H1 (cell line): ENCODE measurements around the gene ZFP36L2. TPM values are rescaled to one million over a fixed set of nuclear protein-coding genes. Genes with fewer than 3 reads are reported as not detected.
A peak's percentile ranks its signal among the peaks of the same experiment; 100 is the strongest.

Experiments
- CTCF ChIA-PET: fragments of 300-600 bp; sonication (Branson Sonifier 250); formaldehyde crosslinking; loops from one replicate; lab custom pipeline; 2021; ENCODE audit not compliant: partially characterized antibody; lab: Charles Lee
- POLR2A ChIA-PET: fragments of 300-600 bp; sonication (Branson Sonifier 250); formaldehyde crosslinking; loops from one replicate; lab custom pipeline; 2021; ENCODE audit warnings: inconsistent platforms; ENCODE audit not compliant: partially characterized antibody; lab: Charles Lee
- DNase-seq, 2 experiments: peaks; one replicate each; pipeline versions ENCODE4 v3.0.0 to v3.0.0-alpha.2; 2010 to 2022; ENCODE audit warnings: low spot score in 2 of 2, low read depth in 1 of 2, mixed read lengths in 1 of 2
- FAIRE-seq: peaks from 2 replicates; lab custom pipeline; 2011; peaks lifted over from hg19 to GRCh38; lab: Jason Lieb, UNC
- H2AFZ ChIP-seq: 2 replicates; pipeline ENCODE4 v1.8.1; 2012; ENCODE audit warnings: low read length, inconsistent platforms
- H2AK5ac ChIP-seq: 2 replicates; pipeline ENCODE4 v1.6.1; 2013; ENCODE audit warnings: low read depth, low read length
- H2BK120ac ChIP-seq: replicated peaks from 2 replicates; pipeline ENCODE3; 2013; ENCODE audit warnings: low read depth, low read length, inconsistent platforms
- H2BK12ac ChIP-seq: 2 replicates; pipeline ENCODE4 v1.6.1; 2013; ENCODE audit warnings: low read depth, low read length
- H2BK15ac ChIP-seq: 2 replicates; pipeline ENCODE4 v1.6.1; 2013; ENCODE audit warnings: low read length
- H2BK20ac ChIP-seq: 2 replicates; pipeline ENCODE4 v1.6.1; 2013; ENCODE audit warnings: low read length
- H2BK5ac ChIP-seq: 2 replicates; pipeline ENCODE4 v1.6.1; 2013; ENCODE audit warnings: low read depth, low read length
- H3K14ac ChIP-seq: 2 replicates; pipeline ENCODE4 v1.6.1; 2013; ENCODE audit warnings: inconsistent platforms; ENCODE audit not compliant: insufficient read length
- H3K18ac ChIP-seq: 2 replicates; pipeline ENCODE4 v1.6.1; 2013; ENCODE audit warnings: low read length; ENCODE audit errors: extremely low read depth
- H3K23ac ChIP-seq: 2 replicates; pipeline ENCODE4 v1.6.1; 2013; ENCODE audit warnings: inconsistent platforms; ENCODE audit not compliant: insufficient read length
- H3K23me2 ChIP-seq: 2 replicates; pipeline ENCODE4 v1.6.1; 2013; ENCODE audit warnings: low read depth, low read length
- H3K27ac ChIP-seq: 2 replicates; pipeline ENCODE4 v1.6.1; 2011; ENCODE audit warnings: low read depth, low read length, inconsistent platforms
- H3K27me3 ChIP-seq, 4 experiments: replicated peaks in 1 of 4; 1 replicate in 1 of 4; 2 replicates in 3 of 4; pipeline versions ENCODE4 v1.6.1 to v1.8.1; 2011 to 2013; ENCODE audit warnings: low read length in 3 of 4, mild to moderate bottlenecking in 3 of 4, inconsistent platforms in 2 of 4, mixed read lengths in 2 of 4, moderate library complexity in 1 of 4; ENCODE audit not compliant: control insufficient read depth in 3 of 4, insufficient read depth in 3 of 4; ENCODE audit errors: extremely low read depth in 1 of 4
- H3K36me3 ChIP-seq, 4 experiments: 2 replicates each; pipeline versions ENCODE4 v1.6.1 to v1.8.1; 2011 to 2013; ENCODE audit warnings: mild to moderate bottlenecking in 4 of 4, low read length in 3 of 4, moderate library complexity in 2 of 4, control low read depth in 1 of 4, inconsistent platforms in 1 of 4; ENCODE audit not compliant: insufficient read depth in 4 of 4, control insufficient read depth in 2 of 4
- H3K4ac ChIP-seq: replicated peaks from 2 replicates; pipeline ENCODE3; 2013; ENCODE audit warnings: low read length, low read depth, mixed read lengths, inconsistent platforms; ENCODE audit not compliant: insufficient read length
- H3K4me1 ChIP-seq, 4 experiments: replicated peaks in 1 of 4; 1 replicate in 1 of 4; 2 replicates in 3 of 4; pipeline versions ENCODE4 v1.6.1 to v1.8.1; 2011 to 2013; ENCODE audit warnings: low read length in 3 of 4, inconsistent platforms in 2 of 4, mixed read lengths in 1 of 4; ENCODE audit not compliant: insufficient read depth in 4 of 4, control insufficient read depth in 3 of 4
- H3K4me2 ChIP-seq, 2 experiments: 2 replicates each; pipeline versions ENCODE4 v1.6.1 to v1.8.1; 2011 to 2013; ENCODE audit warnings: low read depth in 2 of 2, low read length in 2 of 2, control low read depth in 1 of 2, inconsistent platforms in 1 of 2, mild to moderate bottlenecking in 1 of 2; ENCODE audit not compliant: insufficient read depth in 1 of 2
- H3K4me3 ChIP-seq, 4 experiments: fragments of 200-600, 300-600 bp in 1 of 4; sonication (generic), shearing (Covaris generic), sonication (Bioruptor Twin) in 1 of 4; 2 replicates each; pipeline versions ENCODE4 v1.5.1 to v1.8.1; 2011 to 2016; ENCODE audit warnings: low read length in 4 of 4, low read depth in 3 of 4, control low read depth in 2 of 4, inconsistent platforms in 2 of 4, mild to moderate bottlenecking in 2 of 4, mixed read lengths in 1 of 4, moderate library complexity in 1 of 4; ENCODE audit not compliant: insufficient read depth in 2 of 4; ENCODE audit errors: extremely low read depth in 1 of 4
- H3K56ac ChIP-seq: replicated peaks from 2 replicates; pipeline ENCODE3; 2013; ENCODE audit warnings: low read depth, mild to moderate bottlenecking, mixed read lengths, low read length, inconsistent platforms; ENCODE audit not compliant: insufficient read length
- H3K79me1 ChIP-seq: 2 replicates; pipeline ENCODE4 v1.6.1; 2013; ENCODE audit warnings: low read depth, low read length, control low read depth
- H3K79me2 ChIP-seq, 2 experiments: 2 replicates each; pipeline versions ENCODE4 v1.6.1 to v1.8.1; 2012 to 2013; ENCODE audit warnings: low read length in 2 of 2, mild to moderate bottlenecking in 2 of 2, inconsistent platforms in 1 of 2; ENCODE audit not compliant: insufficient read depth in 2 of 2, control insufficient read depth in 1 of 2
- H3K9ac ChIP-seq, 4 experiments: replicated peaks in 1 of 4; 1 replicate in 1 of 4; 2 replicates in 3 of 4; pipeline versions ENCODE4 v1.6.1 to v1.8.1; 2011 to 2013; ENCODE audit warnings: low read depth in 3 of 4, low read length in 3 of 4, control low read depth in 2 of 4, mild to moderate bottlenecking in 2 of 4, moderate library complexity in 2 of 4, inconsistent platforms in 1 of 4; ENCODE audit errors: extremely low read depth in 1 of 4
- H3K9me3 ChIP-seq, 2 experiments: 2 replicates each; pipeline versions ENCODE4 v1.6.1 to v1.8.1; 2012 to 2013; ENCODE audit warnings: mild to moderate bottlenecking in 2 of 2, moderate library complexity in 2 of 2, control low read depth in 1 of 2, inconsistent platforms in 1 of 2, low read depth in 1 of 2, low read length in 1 of 2, mixed read lengths in 1 of 2; ENCODE audit not compliant: insufficient read depth in 2 of 2
- H4K20me1 ChIP-seq, 2 experiments: replicated peaks in 1 of 2; 2 replicates each; pipeline versions ENCODE3 to v1.8.1; 2011 to 2013; ENCODE audit warnings: inconsistent platforms in 2 of 2, low read length in 2 of 2, mild to moderate bottlenecking in 1 of 2; ENCODE audit not compliant: insufficient read depth in 2 of 2, control insufficient read depth in 1 of 2
- H4K5ac ChIP-seq: 2 replicates; pipeline ENCODE4 v1.6.1; 2013; ENCODE audit warnings: low read length, low read depth, mixed read lengths, inconsistent platforms; ENCODE audit not compliant: insufficient read length
- H4K8ac ChIP-seq: 2 replicates; pipeline ENCODE4 v1.8.0; 2013; ENCODE audit warnings: mild to moderate bottlenecking, moderate library complexity, low read length, inconsistent platforms; ENCODE audit not compliant: insufficient read depth; ENCODE audit errors: extremely low read depth
- H4K91ac ChIP-seq: replicated peaks from 2 replicates; pipeline ENCODE3; 2013; ENCODE audit warnings: low read length, mixed read lengths, inconsistent platforms; ENCODE audit not compliant: insufficient read length
- BACH1 ChIP-seq: IDR thresholded peaks from 2 replicates; pipeline ENCODE4 v1.6.1; 2012; ENCODE audit warnings: low read length, improper control_type of control experiment
- BRCA1 ChIP-seq: IDR thresholded peaks from 2 replicates; pipeline ENCODE4 v1.6.1; 2012; ENCODE audit warnings: low read depth, low read length, improper control_type of control experiment
- CREB1 ChIP-seq: IDR thresholded peaks from 2 replicates; pipeline ENCODE4 v1.6.1; 2012; ENCODE audit warnings: inconsistent platforms
- EP300 ChIP-seq, 2 experiments: IDR thresholded peaks; 1 replicate in 1 of 2; 2 replicates in 1 of 2; pipeline ENCODE4 v1.6.1; 2011 to 2012; ENCODE audit warnings: low read depth in 2 of 2, low read length in 2 of 2, mild to moderate bottlenecking in 2 of 2, borderline replicate concordance in 1 of 2, inconsistent platforms in 1 of 2, moderate library complexity in 1 of 2
- GTF2F1 ChIP-seq: IDR thresholded peaks from 2 replicates; pipeline ENCODE4 v1.6.1; 2012; ENCODE audit warnings: low read depth, low read length, improper control_type of control experiment, borderline replicate concordance
- HDAC2 ChIP-seq, 2 experiments: fragments of 300-600 bp in 1 of 2; sonication (generic) in 1 of 2; IDR thresholded peaks; 2 replicates each; pipeline ENCODE4 v1.6.1; 2011 to 2012; ENCODE audit warnings: low read depth in 2 of 2, low read length in 2 of 2, mild to moderate bottlenecking in 2 of 2, moderate library complexity in 2 of 2, borderline replicate concordance in 1 of 2, inconsistent platforms in 1 of 2
- RBBP5 ChIP-seq: IDR thresholded peaks from 2 replicates; pipeline ENCODE4 v1.7.1; 2012; ENCODE audit warnings: low read depth, mild to moderate bottlenecking, inconsistent platforms, low read length, moderate library complexity, borderline replicate concordance
- RXRA ChIP-seq: IDR thresholded peaks from 2 replicates; pipeline ENCODE4 v1.6.1; 2011; ENCODE audit warnings: low read depth, mild to moderate bottlenecking, low read length, moderate library complexity; ENCODE audit not compliant: insufficient read depth
- SIX5 ChIP-seq: IDR thresholded peaks from 2 replicates; pipeline ENCODE4 v1.6.1; 2011; ENCODE audit warnings: mild to moderate bottlenecking, low read depth, low read length
- SP1 ChIP-seq: IDR thresholded peaks from 2 replicates; pipeline ENCODE4 v1.6.1; 2011; ENCODE audit warnings: low read depth, low read length
- TAF7 ChIP-seq: optimal IDR thresholded peaks from 2 replicates; pipeline ENCODE3; 2011; ENCODE audit warnings: low read depth, mild to moderate bottlenecking, inconsistent platforms, low read length, moderate library complexity, borderline replicate concordance
- TCF12 ChIP-seq: IDR thresholded peaks from 2 replicates; pipeline ENCODE4 v1.6.1; 2011; ENCODE audit warnings: low read depth, mild to moderate bottlenecking, low read length
- TEAD4 ChIP-seq: IDR thresholded peaks from 2 replicates; pipeline ENCODE4 v1.6.1; 2012; ENCODE audit warnings: low read depth, low read length, inconsistent platforms, mixed read lengths
- WGBS, 2 experiments: shearing (Covaris generic) in 1 of 2; methylation state at CpG; one replicate each; pipeline versions ENCODE4 v1.1.6 to v1.1.7; 2013 to 2015; ENCODE audit warnings: low lambda C conversion rate in 2 of 2, mixed read lengths in 2 of 2, inconsistent platforms in 1 of 2, low coverage in 1 of 2, missing lambda C conversion rate in 1 of 2; ENCODE audit not compliant: insufficient replicate concordance in 2 of 2, insufficient coverage in 1 of 2, insufficient read length in 1 of 2; ENCODE audit errors: extremely low coverage in 1 of 2, missing lambda C conversion rate in 1 of 2; 5-methylcytosine and 5-hydroxymethylcytosine counted together
- polyA plus RNA-seq, 7 experiments: library from polyadenylated mRNA; depleted of rRNA in 3 of 7; stranded (reverse) in 5 of 7; unstranded in 2 of 7; fragments of >200 nt in 5 of 7; fragments of 200-250 nt in 2 of 7; gene quantifications; 1 replicate in 5 of 7; 2 replicates in 1 of 7; 4 replicates in 1 of 7; pipeline versions ENCODE4 v1.2.1 to v1.2.3, GENCODE V29; 2011 to 2013; ENCODE audit warnings: missing spikeins in 2 of 7, mixed read lengths in 2 of 7
- total RNA-seq: library from RNA; stranded (reverse); fragmentation: NEBNext Ultra II Directional; extraction: Animal tissue kit (Norgen Biotek cat#: 25700); gene quantifications from 2 replicates; pipeline ENCODE4 v1.2.1, GENCODE V29; 2021

Gene ZFP36L2
- total and polyA plus RNA-seq, 2 of the 8 experiments (the other 6 are each of a cell fraction or from before 2014, with no cell fraction given), result 13.4 to 102 TPM

DNA sequence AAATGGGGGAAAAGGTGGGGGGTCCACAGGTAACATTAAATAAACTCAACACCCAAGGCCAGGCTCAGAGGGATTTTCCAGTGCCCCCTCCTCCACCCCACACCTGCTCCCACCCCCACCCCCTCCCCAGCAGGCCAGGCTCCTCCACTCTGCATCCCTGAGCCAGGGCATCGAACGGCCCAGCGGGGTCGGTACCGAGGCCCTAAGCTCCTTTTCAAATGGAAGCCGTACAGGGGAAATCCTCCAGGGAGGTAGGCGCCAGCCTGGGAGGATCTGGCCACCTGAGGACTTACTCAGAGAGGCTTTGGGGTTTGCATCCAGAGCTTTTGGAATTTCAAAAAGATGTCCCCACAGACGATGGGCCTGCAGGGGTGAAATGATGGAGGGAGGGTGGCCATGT, 46.5 kb downstream of the ZFP36L2 start:
- no peak for FAIRE-seq
- Histone ChIP-seq H3K4me2 (peak overlapping the region; percentile 48 to 49), H2AFZ (no peak overlapping the region)
- TF ChIP-seq TEAD4 (no peak), SP1 (no peak), EP300 (IDR thresholded peaks at IDR 0.05; ENCODE audit: borderline replicate concordance in 1 of 2, low read depth in 2 of 2, low read length in 2 of 2) (peak in 1 of 2 experiments; percentile 88; a peak in 1 of 3 replicates), HDAC2 (IDR thresholded peaks at IDR 0.05; ENCODE audit: borderline replicate concordance in 1 of 2, low read depth in 2 of 2, low read length in 2 of 2) (peak in 1 of 2 experiments; percentile 86; a peak in 2 of 4 replicates), TCF12 (peak; percentile 89), SIX5 (no peak), TAF7 (peak; percentile 30), BRCA1 (no peak), GTF2F1 (no peak), RBBP5 (no peak), CREB1 (no peak), RXRA (0 out of 2 replicates have a peak, but pooled peaks have one; percentile 62), BACH1 (no peak)

More for the DNA sequence above, 46.5 kb downstream of the ZFP36L2 start:
- Histone ChIP-seq H3K9ac (no peak overlapping the region), H4K20me1 (no peaks in the 10 kb centered on the region), H4K91ac (peak overlapping the region; percentile 71), H4K8ac (no peak overlapping the region), H4K5ac (peak overlapping the region; percentile 96), H3K9me3 (peaks cover 18 to 21% of the 10 kb centered on the region in 2 experiments), H3K79me1 (no peaks in the 10 kb centered on the region), H2BK15ac (no peak overlapping the region), H3K56ac (peak overlapping the region; percentile 34), H3K4me3 (peak overlapping the region in 1 of 4 experiments; percentile 36; a peak in 2 of 8 replicates), H3K27ac (peak overlapping the region; percentile 80; the same call in 1 of the 2 replicates), H3K23me2 (no peaks in the 10 kb centered on the region), H3K23ac (no peak overlapping the region), H2BK120ac (peak overlapping the region; percentile 96), H3K18ac (peak overlapping the region; percentile 94), H3K36me3 (no peaks in the 10 kb centered on the region), H2BK12ac (0 out of 2 replicates have a peak overlapping the region, but pooled peaks have one; percentile 64), H3K79me2 (no peaks in the 10 kb centered on the region), H3K14ac (no peak overlapping the region), H3K27me3 (no peaks in the 10 kb centered on the region), H2AK5ac (no peak overlapping the region), H3K4ac (peak overlapping the region; percentile 89), H3K4me1 (peaks cover 13 to 34% (median 28%) of the 10 kb centered on the region in 4 experiments), H2BK5ac (peak overlapping the region; percentile 92; the same call in 1 of the 2 replicates), H2BK20ac (peak overlapping the region; percentile 86; the same call in 1 of the 2 replicates)
- POLR2A ChIA-PET, result interaction anchor here (0.8 to 4.4 kb wide), 14 partner anchors 8 to 255 kb away, joined by 3 to 52 read pairs (median 4); partner anchors contain the start of gene ZFP36L2
- CTCF ChIA-PET, result interaction anchor here (0.5 to 6.8 kb wide), 30 partner anchors 9 to 337 kb away, joined by 3 to 85 read pairs (median 5); partner anchors contain the start of gene ZFP36L2
- peak in 1 of 2 experiments; percentile 68 for DNase-seq
- WGBS, 2 experiments, result 7% methylated on average over 3 of the region's 8 CpGs; no CpG with 5 or more reads in 1 of the 2 experiments
